ENCODE data around the gene CREB5. TPM values are rescaled to one million over a fixed set of nuclear protein-coding genes. Genes with fewer than 3 reads are reported as not detected.

CREB5 gene
- total and polyA plus RNA-seq, 2 experiments from 2014 or later: 2.4 to 4.4 TPM

DNA sequence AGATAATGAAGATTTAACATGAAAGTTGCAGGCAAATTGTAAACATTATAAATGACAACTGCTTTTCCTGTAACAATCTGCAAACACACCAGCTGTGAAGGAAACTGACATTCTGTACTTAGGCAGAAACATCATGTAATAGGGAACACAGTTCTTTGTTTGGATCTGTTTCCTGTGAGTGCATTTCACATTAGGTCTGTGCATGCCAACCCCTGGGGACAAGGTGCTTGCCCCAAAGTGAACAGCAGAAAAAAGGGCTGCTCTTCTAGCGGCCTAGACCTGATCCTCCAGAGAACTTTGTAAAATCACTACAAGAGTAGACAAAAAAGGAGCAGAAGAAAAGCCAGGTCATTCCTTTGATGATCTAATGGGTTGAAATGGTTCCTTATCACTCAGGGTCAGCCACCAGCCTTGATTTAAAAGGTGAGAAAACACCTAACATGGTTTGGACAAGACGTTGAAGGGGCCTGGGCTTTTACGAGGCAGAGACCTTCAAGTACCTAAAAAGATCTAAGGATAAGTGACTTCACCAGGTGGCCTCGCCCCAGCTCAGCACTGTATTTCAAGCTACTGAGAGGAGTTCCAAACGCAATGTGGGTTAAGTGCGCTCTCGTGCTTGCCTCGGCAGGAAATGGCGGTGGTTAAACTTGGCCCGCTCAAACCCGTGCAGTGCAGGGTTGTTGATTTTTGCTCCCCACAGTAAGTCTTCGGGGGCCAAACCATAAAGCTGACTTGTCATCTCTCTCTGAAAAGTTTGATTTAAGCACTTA, 249.7 kb downstream of the CREB5 start:
- Mint-ChIP-seq H3K4me1 (no peaks in the 10 kb centered on the region), H3K27ac (no peak overlapping the region)

More for the DNA sequence above, 249.7 kb downstream of the CREB5 start:
- no peak overlapping the region for H3K4me3 Mint-ChIP-seq
- H3K27me3 Mint-ChIP-seq (ENCODE audit: insufficient read depth, low read depth, poor library complexity): peaks cover 2% of the 10 kb centered on the region
- no peaks in the 10 kb centered on the region for H3K9me2 ChIP-seq (ENCODE audit: insufficient read depth)
- H3K79me2 ChIP-seq (replicated peaks; ENCODE audit: insufficient read depth): no peaks in the 10 kb centered on the region
- no peak for DNase-seq (ENCODE audit: low spot score)
- no peak overlapping the region for H3K4me2 ChIP-seq
- H4K20me1 ChIP-seq (replicated peaks; ENCODE audit: insufficient read depth): no peaks in the 10 kb centered on the region
- H3K36me3 ChIP-seq (ENCODE audit: insufficient read depth): no peaks in the 10 kb centered on the region
- ATAC-seq: no peak
- no peak overlapping the region for H3K27ac ChIP-seq (ENCODE audit: low read depth)
- H3K4me3 ChIP-seq: no peak overlapping the region
- no peaks in the 10 kb centered on the region for H3F3A ChIP-seq (replicated peaks; ENCODE audit: low read depth)
- peaks cover 6% of the 10 kb centered on the region; the same call in 1 of the 3 replicates for H3K36me3 Mint-ChIP-seq (ENCODE audit: low read depth)
- H2AFZ ChIP-seq: 0 out of 2 replicates have a peak overlapping the region, but pooled peaks have one; percentile 76
- TF ChIP-seq, protein P1, sequence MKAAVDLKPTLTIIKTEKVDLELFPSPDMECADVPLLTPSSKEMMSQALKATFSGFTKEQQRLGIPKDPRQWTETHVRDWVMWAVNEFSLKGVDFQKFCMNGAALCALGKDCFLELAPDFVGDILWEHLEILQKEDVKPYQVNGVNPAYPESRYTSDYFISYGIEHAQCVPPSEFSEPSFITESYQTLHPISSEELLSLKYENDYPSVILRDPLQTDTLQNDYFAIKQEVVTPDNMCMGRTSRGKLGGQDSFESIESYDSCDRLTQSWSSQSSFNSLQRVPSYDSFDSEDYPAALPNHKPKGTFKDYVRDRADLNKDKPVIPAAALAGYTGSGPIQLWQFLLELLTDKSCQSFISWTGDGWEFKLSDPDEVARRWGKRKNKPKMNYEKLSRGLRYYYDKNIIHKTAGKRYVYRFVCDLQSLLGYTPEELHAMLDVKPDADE (IDR thresholded peaks at IDR 0.05): no peak
- TF ChIP-seq EZH2phosphoT487 (IDR thresholded peaks at IDR 0.05; ENCODE audit: unreplicated experiment) (no peak), ZNF331 (CRISPR knock-in tag; IDR thresholded peaks at IDR 0.05; ENCODE audit: low read depth) (no peak), POLR2AphosphoS5 (IDR thresholded peaks at IDR 0.05; ENCODE audit: low read depth) (no peak), JUNB (IDR thresholded peaks at IDR 0.05; ENCODE audit: unreplicated experiment) (no peak), NANOG (IDR thresholded peaks at IDR 0.05; ENCODE audit: borderline replicate concordance) (no peak), EZH2 (IDR thresholded peaks at IDR 0.05; ENCODE audit: low read depth, unreplicated experiment) (no peak), CREB1 (CRISPR knock-in tag; IDR thresholded peaks at IDR 0.05; ENCODE audit: low read depth) (no peak), ZNF114 (CRISPR knock-in tag; IDR thresholded peaks at IDR 0.05) (no peak), STAT1 (IDR thresholded peaks at IDR 0.05; ENCODE audit: unreplicated experiment) (no peak)
- TF ChIP-seq, protein P2, sequence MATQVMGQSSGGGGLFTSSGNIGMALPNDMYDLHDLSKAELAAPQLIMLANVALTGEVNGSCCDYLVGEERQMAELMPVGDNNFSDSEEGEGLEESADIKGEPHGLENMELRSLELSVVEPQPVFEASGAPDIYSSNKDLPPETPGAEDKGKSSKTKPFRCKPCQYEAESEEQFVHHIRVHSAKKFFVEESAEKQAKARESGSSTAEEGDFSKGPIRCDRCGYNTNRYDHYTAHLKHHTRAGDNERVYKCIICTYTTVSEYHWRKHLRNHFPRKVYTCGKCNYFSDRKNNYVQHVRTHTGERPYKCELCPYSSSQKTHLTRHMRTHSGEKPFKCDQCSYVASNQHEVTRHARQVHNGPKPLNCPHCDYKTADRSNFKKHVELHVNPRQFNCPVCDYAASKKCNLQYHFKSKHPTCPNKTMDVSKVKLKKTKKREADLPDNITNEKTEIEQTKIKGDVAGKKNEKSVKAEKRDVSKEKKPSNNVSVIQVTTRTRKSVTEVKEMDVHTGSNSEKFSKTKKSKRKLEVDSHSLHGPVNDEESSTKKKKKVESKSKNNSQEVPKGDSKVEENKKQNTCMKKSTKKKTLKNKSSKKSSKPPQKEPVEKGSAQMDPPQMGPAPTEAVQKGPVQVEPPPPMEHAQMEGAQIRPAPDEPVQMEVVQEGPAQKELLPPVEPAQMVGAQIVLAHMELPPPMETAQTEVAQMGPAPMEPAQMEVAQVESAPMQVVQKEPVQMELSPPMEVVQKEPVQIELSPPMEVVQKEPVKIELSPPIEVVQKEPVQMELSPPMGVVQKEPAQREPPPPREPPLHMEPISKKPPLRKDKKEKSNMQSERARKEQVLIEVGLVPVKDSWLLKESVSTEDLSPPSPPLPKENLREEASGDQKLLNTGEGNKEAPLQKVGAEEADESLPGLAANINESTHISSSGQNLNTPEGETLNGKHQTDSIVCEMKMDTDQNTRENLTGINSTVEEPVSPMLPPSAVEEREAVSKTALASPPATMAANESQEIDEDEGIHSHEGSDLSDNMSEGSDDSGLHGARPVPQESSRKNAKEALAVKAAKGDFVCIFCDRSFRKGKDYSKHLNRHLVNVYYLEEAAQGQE (IDR thresholded peaks at IDR 0.05; ENCODE audit: unreplicated experiment): no peak
- TF ChIP-seq, protein P3, sequence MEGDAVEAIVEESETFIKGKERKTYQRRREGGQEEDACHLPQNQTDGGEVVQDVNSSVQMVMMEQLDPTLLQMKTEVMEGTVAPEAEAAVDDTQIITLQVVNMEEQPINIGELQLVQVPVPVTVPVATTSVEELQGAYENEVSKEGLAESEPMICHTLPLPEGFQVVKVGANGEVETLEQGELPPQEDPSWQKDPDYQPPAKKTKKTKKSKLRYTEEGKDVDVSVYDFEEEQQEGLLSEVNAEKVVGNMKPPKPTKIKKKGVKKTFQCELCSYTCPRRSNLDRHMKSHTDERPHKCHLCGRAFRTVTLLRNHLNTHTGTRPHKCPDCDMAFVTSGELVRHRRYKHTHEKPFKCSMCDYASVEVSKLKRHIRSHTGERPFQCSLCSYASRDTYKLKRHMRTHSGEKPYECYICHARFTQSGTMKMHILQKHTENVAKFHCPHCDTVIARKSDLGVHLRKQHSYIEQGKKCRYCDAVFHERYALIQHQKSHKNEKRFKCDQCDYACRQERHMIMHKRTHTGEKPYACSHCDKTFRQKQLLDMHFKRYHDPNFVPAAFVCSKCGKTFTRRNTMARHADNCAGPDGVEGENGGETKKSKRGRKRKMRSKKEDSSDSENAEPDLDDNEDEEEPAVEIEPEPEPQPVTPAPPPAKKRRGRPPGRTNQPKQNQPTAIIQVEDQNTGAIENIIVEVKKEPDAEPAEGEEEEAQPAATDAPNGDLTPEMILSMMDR (conservative IDR thresholded peaks at IDR 0.05; ENCODE audit: low read depth in 2 of 2): no peak
- TF ChIP-seq, protein P4, sequence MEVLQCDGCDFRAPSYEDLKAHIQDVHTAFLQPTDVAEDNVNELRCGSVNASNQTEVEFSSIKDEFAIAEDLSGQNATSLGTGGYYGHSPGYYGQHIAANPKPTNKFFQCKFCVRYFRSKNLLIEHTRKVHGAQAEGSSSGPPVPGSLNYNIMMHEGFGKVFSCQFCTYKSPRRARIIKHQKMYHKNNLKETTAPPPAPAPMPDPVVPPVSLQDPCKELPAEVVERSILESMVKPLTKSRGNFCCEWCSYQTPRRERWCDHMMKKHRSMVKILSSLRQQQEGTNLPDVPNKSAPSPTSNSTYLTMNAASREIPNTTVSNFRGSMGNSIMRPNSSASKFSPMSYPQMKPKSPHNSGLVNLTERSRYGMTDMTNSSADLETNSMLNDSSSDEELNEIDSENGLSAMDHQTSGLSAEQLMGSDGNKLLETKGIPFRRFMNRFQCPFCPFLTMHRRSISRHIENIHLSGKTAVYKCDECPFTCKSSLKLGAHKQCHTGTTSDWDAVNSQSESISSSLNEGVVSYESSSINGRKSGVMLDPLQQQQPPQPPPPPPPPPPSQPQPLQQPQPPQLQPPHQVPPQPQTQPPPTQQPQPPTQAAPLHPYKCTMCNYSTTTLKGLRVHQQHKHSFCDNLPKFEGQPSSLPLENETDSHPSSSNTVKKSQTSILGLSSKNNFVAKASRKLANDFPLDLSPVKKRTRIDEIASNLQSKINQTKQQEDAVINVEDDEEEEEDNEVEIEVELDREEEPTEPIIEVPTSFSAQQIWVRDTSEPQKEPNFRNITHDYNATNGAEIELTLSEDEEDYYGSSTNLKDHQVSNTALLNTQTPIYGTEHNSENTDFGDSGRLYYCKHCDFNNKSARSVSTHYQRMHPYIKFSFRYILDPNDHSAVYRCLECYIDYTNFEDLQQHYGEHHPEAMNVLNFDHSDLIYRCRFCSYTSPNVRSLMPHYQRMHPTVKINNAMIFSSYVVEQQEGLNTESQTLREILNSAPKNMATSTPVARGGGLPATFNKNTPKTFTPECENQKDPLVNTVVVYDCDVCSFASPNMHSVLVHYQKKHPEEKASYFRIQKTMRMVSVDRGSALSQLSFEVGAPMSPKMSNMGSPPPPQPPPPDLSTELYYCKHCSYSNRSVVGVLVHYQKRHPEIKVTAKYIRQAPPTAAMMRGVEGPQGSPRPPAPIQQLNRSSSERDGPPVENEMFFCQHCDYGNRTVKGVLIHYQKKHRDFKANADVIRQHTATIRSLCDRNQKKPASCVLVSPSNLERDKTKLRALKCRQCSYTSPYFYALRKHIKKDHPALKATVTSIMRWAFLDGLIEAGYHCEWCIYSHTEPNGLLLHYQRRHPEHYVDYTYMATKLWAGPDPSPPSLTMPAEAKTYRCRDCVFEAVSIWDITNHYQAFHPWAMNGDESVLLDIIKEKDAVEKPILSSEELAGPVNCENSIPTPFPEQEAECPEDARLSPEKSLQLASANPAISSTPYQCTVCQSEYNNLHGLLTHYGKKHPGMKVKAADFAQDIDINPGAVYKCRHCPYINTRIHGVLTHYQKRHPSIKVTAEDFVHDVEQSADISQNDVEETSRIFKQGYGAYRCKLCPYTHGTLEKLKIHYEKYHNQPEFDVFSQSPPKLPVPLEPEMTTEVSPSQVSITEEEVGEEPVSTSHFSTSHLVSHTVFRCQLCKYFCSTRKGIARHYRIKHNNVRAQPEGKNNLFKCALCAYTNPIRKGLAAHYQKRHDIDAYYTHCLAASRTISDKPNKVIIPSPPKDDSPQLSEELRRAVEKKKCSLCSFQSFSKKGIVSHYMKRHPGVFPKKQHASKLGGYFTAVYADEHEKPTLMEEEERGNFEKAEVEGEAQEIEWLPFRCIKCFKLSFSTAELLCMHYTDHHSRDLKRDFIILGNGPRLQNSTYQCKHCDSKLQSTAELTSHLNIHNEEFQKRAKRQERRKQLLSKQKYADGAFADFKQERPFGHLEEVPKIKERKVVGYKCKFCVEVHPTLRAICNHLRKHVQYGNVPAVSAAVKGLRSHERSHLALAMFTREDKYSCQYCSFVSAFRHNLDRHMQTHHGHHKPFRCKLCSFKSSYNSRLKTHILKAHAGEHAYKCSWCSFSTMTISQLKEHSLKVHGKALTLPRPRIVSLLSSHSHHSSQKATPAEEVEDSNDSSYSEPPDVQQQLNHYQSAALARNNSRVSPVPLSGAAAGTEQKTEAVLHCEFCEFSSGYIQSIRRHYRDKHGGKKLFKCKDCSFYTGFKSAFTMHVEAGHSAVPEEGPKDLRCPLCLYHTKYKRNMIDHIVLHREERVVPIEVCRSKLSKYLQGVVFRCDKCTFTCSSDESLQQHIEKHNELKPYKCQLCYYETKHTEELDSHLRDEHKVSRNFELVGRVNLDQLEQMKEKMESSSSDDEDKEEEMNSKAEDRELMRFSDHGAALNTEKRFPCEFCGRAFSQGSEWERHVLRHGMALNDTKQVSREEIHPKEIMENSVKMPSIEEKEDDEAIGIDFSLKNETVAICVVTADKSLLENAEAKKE (CRISPR knock-in tag; IDR thresholded peaks at IDR 0.05): no peak
- H3K27me3 ChIP-seq (ENCODE audit: insufficient read depth): no peaks in the 10 kb centered on the region
- H3K4me1 ChIP-seq (ENCODE audit: insufficient read depth): no peaks in the 10 kb centered on the region
- H3K9me3 Mint-ChIP-seq: peaks cover 10% of the 10 kb centered on the region
